MM.1S (cell line): ENCODE results near the gene IL1R1.

Experiments
- DNase-seq: peaks from one replicate; pipeline ENCODE4 v3.0.0-alpha.2; 2015
- H2AFZ ChIP-seq: fragments of 300-600 bp; sonication (generic); 2 replicates; pipeline ENCODE4 v1.6.0; 2016; ENCODE audit warnings: antibody characterized with exemption, low read length
- H3F3A ChIP-seq: fragments of 300-600 bp; sonication (generic); 2 replicates; pipeline ENCODE4 v1.6.1; 2016; ENCODE audit warnings: mild to moderate bottlenecking, antibody characterized with exemption, low read length, moderate library complexity, mixed read lengths; ENCODE audit not compliant: insufficient read depth
- H3K27ac ChIP-seq: fragments of 300-600 bp; sonication (generic); 2 replicates; pipeline ENCODE4 v1.5.1; 2016; ENCODE audit warnings: mild to moderate bottlenecking, low read length
- H3K27me3 ChIP-seq: fragments of 300-600 bp; sonication (generic); replicated peaks from 2 replicates; pipeline ENCODE4 v1.6.0; 2016; ENCODE audit warnings: low read length; ENCODE audit not compliant: insufficient read depth
- H3K36me3 ChIP-seq: fragments of 300-600 bp; sonication (generic); replicated peaks from 2 replicates; pipeline ENCODE4 v1.6.1; 2016; ENCODE audit warnings: mild to moderate bottlenecking, low read length, mixed read lengths; ENCODE audit not compliant: insufficient read depth
- H3K4me1 ChIP-seq: fragments of 300-600 bp; sonication (generic); 2 replicates; pipeline ENCODE4 v1.6.1; 2016; ENCODE audit warnings: low read length, mixed read lengths
- H3K4me2 ChIP-seq: fragments of 300-600 bp; sonication (generic); 2 replicates; pipeline ENCODE4 v1.6.0; 2016; ENCODE audit warnings: low read depth, low read length
- H3K4me3 ChIP-seq: fragments of 300-600 bp; sonication (generic); 2 replicates; pipeline ENCODE4 v1.5.1; 2016; ENCODE audit warnings: low read length, mixed read lengths
- H3K79me2 ChIP-seq: fragments of 300-600 bp; sonication (generic); 2 replicates; pipeline ENCODE4 v1.6.1; 2016; ENCODE audit warnings: mixed run types, low read length, mixed read lengths
- H3K9ac ChIP-seq: fragments of 300-600 bp; sonication (generic); 2 replicates; pipeline ENCODE4 v1.6.1; 2016; ENCODE audit warnings: low read length, mixed read lengths
- H3K9me2 ChIP-seq: fragments of 300-600 bp; sonication (generic); replicated peaks from 2 replicates; pipeline ENCODE4 v1.6.1; 2016; ENCODE audit warnings: mild to moderate bottlenecking, low read length, mixed read lengths; ENCODE audit not compliant: insufficient read depth
- H3K9me3 ChIP-seq: fragments of 300-600 bp; sonication (generic); replicated peaks from 2 replicates; pipeline ENCODE4 v1.6.1; 2016; ENCODE audit warnings: mild to moderate bottlenecking, low read length, mixed read lengths; ENCODE audit not compliant: insufficient read depth
- H4K20me1 ChIP-seq: fragments of 300-600 bp; sonication (generic); 2 replicates; pipeline ENCODE4 v1.6.1; 2016; ENCODE audit warnings: mild to moderate bottlenecking, low read length, moderate library complexity, mixed read lengths; ENCODE audit not compliant: insufficient read depth
- CTCF ChIP-seq: fragments of 300-600 bp; sonication (generic); IDR thresholded peaks from 2 replicates; pipeline ENCODE4 v1.5.1; 2016; ENCODE audit warnings: antibody characterized with exemption, low read length, mixed read lengths
- EZH2 ChIP-seq: fragments of 300-600 bp; sonication (generic); optimal IDR thresholded peaks from 2 replicates; pipeline ENCODE3; 2017; ENCODE audit warnings: low read depth, mild to moderate bottlenecking, antibody characterized with exemption, low read length, mixed read lengths
- EZH2phosphoT487 ChIP-seq: fragments of 300-600 bp; sonication (generic); IDR thresholded peaks from 2 replicates; pipeline ENCODE4 v1.6.1; 2018; ENCODE audit warnings: antibody characterized with exemption, low read length

IL1R1 gene

GRCh38 chr2:102176172-102176571, 33.6 kb downstream of the IL1R1 start:
- H3K27me3 ChIP-seq = no peaks in the 10 kb centered on the region
- no peaks in the 10 kb centered on the region for H3F3A ChIP-seq
- no peaks in the 10 kb centered on the region for H3K36me3 ChIP-seq
- no peaks in the 10 kb centered on the region for H3K9me2 ChIP-seq
- no peaks in the 10 kb centered on the region for H3K79me2 ChIP-seq
- H4K20me1 ChIP-seq = no peaks in the 10 kb centered on the region
- no peak overlapping the region for H2AFZ ChIP-seq
- no peak overlapping the region for H3K27ac ChIP-seq
- no peaks in the 10 kb centered on the region for H3K9me3 ChIP-seq
- TF ChIP-seq EZH2phosphoT487 = no peak
- H3K4me3 ChIP-seq = no peak overlapping the region
- no peaks in the 10 kb centered on the region for H3K4me1 ChIP-seq
- H3K4me2 ChIP-seq = no peak overlapping the region
- DNase-seq = no peak
- no peak overlapping the region for H3K9ac ChIP-seq

GRCh38 chr2:102177814-102178478, 35.4 kb downstream of the IL1R1 start:
- H3K4me3 ChIP-seq = no peak overlapping the region
- H4K20me1 ChIP-seq = no peaks in the 10 kb centered on the region
- TF ChIP-seq CTCF = no peak
- TF ChIP-seq EZH2phosphoT487 = no peak
- no peak overlapping the region for H3K4me2 ChIP-seq
- H3K9ac ChIP-seq = no peak overlapping the region
- H2AFZ ChIP-seq = no peak overlapping the region
- no peaks in the 10 kb centered on the region for H3K4me1 ChIP-seq
- no peaks in the 10 kb centered on the region for H3F3A ChIP-seq
- H3K36me3 ChIP-seq = no peaks in the 10 kb centered on the region
- H3K9me3 ChIP-seq = no peaks in the 10 kb centered on the region
- no peaks in the 10 kb centered on the region for H3K79me2 ChIP-seq
- no peak overlapping the region for H3K27ac ChIP-seq
- no peaks in the 10 kb centered on the region for H3K9me2 ChIP-seq
- H3K27me3 ChIP-seq = no peaks in the 10 kb centered on the region
- DNase-seq = no peak

- H3K9me3 ChIP-seq = no peaks in the 10 kb centered on the region
- TF ChIP-seq CTCF = no peak
- no peak for TF ChIP-seq EZH2
- no peaks in the 10 kb centered on the region for H3K36me3 ChIP-seq
- no peaks in the 10 kb centered on the region for H4K20me1 ChIP-seq
- H2AFZ ChIP-seq = no peak overlapping the region
- no peaks in the 10 kb centered on the region for H3K79me2 ChIP-seq
- no peaks in the 10 kb centered on the region for H3K27me3 ChIP-seq
- H3K4me3 ChIP-seq = no peak overlapping the region
- no peak overlapping the region for H3K27ac ChIP-seq
- no peak overlapping the region for H3K9ac ChIP-seq
- H3F3A ChIP-seq = no peaks in the 10 kb centered on the region
- no peaks in the 10 kb centered on the region for H3K9me2 ChIP-seq
- H3K4me1 ChIP-seq = no peaks in the 10 kb centered on the region
- no peak for DNase-seq
- no peak overlapping the region for H3K4me2 ChIP-seq
These were observed 36.5 kb downstream of the IL1R1 start for GRCh38 chr2:102179061-102179460.

- Histone ChIP-seq H3K4me1 (no peaks in the 10 kb centered on the region), H3K27me3 (no peaks in the 10 kb centered on the region), H3K4me3 (no peak overlapping the region), H3K36me3 (no peaks in the 10 kb centered on the region), H2AFZ (no peak overlapping the region), H3K9me3 (no peaks in the 10 kb centered on the region), H3K9me2 (no peaks in the 10 kb centered on the region), H4K20me1 (no peaks in the 10 kb centered on the region), H3F3A (no peaks in the 10 kb centered on the region), H3K4me2 (no peak overlapping the region), H3K27ac (no peak overlapping the region), H3K79me2 (no peaks in the 10 kb centered on the region), H3K9ac (no peak overlapping the region)
- no peak for DNase-seq
- no peak for TF ChIP-seq EZH2phosphoT487
These were observed 37.5 kb downstream of the IL1R1 start for GRCh38 chr2:102179788-102180686.
